AG08396 (cell line): ENCODE results near the gene NEK1.
"Not testable (repeated sequence)": the region's sequence is repeated elsewhere in the genome, so short reads cannot be mapped to it uniquely, and the experiment has no call there.

Source experiments
- DNase-seq: peaks from one replicate; pipeline ENCODE4 v3.0.0; 2012; ENCODE audit warnings: low spot score, mixed read lengths

The NEK1 gene

DNA sequence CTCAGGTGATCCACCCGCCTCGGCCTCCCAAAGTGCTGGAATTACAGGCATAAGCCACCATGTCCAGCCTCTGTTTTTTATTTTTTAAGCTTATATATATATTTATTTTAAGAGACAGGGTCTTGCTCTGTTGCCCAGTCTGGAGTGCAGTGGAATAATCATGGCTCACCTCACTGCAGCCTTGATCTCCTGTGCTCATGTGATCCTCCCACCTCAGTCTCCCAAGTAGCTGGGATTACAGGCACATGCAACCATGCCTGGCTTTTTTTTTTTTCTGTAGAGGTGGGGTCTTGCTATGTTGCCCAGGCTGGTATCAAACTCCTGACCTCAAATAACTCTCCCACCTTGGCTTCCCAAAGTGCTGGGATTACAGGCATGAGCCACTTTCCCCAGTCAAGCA lies 184.7 kb downstream of the NEK1 start:
- DNase-seq: not testable (repeated sequence)

DNA sequence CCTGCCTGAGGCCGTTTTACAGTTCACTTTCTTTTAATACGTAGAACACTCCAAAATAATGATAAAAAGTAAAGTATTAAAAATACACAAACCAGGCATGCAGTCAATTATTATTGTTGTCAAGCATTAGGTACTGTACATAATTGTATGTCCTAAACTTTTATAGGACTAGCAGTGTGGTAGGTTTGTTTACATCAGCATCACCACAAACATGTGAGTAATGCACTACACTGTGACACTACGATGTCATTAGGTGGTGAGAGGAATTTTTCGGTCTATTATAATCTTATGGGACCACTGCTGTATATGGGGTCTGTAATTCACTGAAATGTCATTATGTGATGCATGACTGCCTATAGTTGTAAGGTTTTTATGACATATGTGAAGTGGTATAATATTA lies 192.1 kb downstream of the NEK1 start:
- no peak for DNase-seq

DNA sequence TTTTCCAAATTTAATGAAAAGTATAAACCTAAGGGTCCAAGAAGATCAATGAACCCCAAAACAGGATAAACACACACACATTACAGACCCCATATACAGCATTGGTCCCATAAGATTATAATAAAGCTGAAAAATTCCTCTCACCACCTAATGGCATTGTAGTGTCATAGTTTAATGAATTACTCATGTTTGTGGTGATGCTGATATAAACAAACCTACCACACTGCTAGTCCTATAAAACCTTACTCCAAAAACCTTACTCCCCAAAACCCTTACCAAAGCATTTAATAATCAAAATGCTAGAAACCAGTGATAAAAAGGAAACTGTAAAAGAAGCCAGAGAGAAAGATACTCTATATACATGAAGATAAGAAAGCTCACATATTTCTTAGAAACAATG lies 193.5 kb downstream of the NEK1 start:
- DNase-seq: no peak

DNA sequence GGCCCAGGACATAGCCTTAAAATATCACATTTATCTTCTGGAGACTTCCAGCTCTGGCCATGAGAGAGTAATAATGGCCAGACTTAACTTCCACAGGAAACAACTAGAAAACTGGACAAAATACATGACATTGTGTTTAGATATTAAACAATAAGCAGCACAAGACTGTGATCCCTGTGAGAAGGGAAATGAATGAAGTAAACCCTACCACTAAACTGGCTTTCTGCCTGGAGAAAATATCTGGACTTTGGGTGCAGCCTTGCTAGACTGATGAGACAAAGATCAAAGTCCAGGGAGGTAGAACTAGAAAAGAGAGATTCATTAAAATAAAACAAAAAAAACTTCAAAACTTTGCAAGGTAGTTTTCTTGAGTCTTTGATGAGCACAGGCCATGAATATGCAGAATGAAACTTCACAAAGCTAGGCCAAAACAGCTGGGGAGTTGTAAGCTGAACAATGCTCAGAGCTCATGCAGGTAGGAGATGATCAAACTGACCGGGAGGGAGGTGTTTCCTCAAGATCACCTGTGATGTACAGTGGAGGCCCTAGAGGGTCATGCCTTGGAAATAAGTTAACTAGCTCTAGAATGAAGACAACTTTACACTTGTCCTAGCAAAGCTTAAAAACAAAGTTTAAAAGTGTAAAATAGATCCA lies 194.6 kb downstream of the NEK1 start:
- no peak for DNase-seq

DNA sequence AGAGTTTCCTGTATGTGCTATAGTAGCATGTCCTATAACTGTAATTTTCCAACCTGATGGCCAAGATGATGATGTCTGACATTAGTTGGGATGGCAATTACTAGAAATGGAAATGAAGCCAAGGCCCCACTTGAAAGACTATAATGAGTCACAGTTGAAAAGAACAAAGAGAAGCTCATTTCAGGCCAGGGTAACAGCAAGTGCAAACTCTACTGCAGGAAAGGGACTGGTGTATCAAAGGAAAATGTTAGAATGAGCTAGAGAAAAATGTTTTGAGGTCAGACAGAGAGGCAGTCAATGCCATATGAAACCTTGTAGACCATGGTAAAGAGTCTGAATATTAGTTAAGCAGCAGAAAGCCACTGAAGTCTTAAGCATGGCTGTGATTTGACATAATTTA lies 195.4 kb downstream of the NEK1 start:
- no peak for DNase-seq

DNA sequence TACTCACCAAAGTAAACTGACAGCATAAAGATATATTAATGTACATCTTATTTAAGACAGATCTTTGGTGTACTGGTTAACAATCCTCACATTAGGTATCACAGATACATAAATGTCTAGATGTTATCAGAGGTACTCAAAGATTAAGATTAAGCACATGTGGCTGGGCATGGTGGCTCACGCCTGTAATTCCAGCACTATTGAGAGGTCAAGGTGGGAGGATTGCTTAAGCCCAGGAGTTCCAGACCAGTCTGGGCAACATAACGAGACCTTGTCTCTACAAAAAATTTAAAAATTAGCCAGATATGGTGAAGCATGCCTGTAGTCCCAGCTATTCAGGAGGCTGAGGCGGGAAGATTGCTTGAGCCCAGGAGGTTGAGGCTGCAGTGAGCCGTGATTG lies 195.9 kb downstream of the NEK1 start:
- DNase-seq: no peak

DNA sequence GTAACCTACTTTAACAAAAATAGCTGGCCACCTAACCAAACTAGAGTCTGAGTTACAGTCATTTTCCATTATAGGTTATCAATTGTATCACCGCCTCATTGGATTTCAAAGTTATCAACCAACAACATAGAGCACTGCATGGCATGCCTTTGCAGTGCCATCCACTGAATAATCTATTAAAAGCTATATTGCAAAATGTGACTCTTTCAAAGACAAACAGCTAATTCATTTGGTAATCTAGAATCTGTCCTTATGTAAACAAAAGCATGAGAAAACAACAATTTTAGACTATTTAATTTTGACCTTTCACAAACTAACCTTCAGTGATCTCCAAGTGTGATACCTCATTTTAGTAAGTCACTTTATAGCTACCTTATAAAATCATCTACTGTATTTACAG lies 197.5 kb downstream of the NEK1 start:
- DNase-seq: no peak

DNA sequence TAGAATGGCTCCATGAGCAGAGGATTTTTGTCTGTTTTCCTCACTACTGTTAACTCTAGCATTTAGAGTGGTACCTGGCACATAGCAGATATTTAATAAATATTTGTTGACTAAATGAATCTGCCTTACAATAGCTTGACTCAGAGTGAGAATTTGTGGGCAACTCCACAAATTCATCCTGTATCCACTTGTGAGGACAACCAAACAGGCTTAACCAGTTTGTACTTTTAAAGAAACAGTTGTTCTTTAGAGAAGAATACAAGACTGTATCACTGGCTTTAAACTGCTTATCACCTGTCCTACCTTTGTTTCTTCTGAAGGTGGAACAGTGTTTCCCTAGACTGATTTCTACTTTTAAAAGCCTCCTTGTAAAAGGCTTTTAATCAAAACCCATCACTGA lies 200.3 kb downstream of the NEK1 start:
- no peak for DNase-seq

DNA sequence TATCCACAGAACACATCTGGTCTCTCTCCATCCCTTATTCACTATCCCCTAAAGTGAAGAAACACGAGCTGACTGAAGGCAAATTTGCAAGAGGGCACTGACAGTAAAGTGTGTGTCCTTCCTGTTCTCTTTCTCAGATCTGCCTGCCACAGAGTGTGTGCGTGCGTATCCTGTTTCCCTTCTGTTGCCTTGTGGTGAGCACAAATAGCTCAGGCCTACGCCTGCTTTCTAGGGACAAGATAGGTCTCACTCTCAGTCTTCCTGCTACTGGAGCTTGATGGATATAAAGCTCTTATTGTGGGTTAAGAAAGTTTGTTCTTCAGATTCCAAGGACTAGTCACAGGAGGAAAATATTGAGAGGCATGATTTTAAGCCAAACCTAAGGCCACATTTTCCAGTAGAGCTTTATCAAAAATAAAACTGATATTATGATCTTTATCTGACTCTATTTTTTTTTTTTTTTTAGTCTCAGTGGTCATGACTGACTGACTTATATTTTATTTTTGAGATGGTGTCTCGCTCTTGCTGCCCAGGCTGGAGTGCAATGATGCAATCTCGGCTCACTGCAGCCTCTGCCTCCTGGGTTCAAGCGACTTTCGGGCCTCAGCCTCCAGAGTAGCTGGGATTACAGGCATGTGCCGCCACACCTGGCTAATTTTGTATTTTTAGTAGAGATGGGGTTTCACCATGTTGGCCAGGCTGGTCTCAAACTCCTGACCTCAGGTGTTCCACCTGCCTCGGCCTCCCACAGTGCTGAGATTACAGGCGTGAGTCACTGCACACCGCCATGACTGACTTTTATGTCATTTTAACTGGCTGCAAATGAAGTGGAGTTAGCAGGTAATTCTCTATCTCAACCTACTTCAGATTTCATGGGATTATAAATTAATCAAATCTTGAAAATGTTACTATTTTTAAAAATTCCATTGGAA lies 201.3 kb downstream of the NEK1 start:
- no peak for DNase-seq

DNA sequence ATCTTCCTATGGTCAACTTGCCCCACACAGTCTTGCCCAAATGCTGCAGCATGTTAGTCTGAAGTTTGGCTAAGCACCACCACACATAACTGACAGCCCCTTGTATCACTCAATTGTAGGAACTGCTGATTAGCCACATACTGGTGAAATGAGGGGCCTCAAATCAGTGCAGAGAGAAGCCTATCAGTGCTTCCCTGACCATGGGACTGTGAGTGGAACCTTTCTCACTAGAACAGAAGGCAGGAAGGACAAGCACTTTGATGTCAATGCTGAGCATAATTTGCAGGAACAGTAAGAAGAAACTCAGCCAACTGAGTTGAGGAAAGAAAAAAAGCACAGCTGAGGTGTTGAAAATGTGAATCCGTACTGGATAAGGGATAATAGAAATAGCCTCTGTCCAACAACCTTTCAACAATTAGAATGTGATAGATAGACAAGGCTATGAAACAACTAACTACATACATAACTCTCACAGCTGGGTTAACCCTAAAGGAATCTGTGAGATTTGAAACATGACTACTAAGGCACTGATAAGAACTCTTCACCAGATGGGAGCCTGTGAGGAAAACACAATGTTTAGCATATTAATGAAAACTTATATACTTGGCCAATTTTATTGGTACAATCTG lies 205.1 kb downstream of the NEK1 start:
- no peak for DNase-seq

DNA sequence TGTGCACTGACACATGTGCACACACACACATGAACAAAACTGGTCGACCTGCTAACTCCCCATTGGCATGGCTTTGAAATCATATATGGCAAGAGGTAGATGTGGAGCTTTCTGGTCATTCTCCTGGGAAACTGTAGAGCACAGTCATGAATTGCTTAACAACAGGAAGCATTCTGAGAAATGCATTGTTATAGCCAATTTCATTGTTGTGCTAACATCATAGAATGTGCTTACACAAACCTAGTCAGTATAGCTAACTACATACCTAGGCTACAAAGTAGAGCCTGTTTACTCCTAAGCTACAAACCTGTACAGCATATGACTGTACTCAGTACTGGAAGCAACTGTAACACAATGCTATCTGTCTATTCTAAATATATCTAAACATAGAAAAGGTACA lies 207.4 kb downstream of the NEK1 start:
- no peak for DNase-seq

DNA sequence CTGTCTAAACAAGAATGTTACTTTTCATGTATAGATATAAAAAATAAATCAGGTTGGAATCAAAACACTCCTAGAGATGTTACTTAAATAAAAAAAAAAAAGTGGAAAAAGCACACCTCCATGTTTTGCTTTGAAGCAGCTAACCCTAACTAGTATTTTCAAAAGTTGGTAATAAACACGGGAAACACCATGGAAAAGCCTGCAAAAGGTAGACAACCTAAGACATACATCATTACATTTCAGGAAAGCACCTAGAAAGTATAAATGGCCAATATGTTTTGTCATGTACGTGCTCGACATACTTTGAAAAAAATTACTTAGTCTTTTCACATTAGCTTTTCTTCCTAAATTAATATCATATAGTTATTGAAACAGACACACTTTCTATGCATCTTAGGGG lies 211.6 kb downstream of the NEK1 start:
- DNase-seq: no peak

DNA sequence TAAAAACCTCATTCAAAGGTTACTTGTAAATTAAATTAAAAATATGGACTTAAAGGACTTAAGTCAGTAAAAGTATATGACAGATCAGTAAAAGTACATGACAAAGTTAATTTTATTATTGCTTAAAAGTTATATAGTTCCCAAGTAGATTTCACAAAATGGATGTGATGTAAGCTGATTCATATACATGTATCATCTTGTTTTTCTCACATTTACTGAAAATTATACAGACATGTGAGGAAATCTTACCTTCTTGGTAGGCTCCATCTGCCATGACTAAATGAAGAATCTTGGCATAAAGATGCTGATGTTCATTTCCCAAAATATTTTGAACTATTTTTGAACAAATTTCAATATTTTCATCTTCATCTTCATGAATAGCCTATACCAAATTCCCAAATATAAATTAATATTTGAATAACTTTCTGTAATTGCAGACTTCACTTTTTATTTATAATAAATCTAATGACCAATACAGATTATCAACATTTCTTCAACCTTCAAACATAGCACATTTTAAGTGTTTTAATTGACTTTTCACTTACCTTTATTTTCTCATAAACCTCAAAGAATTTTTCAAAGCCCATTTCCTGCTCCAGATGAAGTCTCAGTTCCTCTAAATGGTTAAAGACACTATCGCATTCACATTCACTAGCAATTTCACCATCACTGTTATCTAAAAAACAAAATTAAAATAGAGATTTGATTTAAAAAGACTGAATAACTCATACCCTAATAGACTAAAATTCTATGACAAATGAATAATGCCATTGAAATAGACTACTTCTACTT lies 212.2 kb downstream of the NEK1 start:
- DNase-seq: no peak

DNA sequence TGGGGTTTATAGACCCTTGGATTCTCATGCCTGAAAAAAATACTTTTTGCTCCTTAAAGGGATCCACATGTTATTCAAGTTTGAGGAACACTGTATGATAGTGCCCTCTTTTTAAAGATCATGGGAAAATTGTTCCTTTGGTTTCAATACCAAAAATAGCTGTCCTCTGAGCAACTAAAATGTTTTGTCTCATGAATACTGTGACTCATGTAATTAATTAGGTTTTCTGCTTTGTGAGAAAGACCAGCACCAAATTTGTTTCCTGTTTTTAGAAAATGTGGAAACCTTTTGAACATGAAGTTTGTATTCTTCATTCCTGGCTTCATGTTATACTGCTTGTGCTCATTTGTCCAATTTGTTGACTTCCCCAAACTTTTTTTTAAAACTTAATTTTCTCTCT lies 214.1 kb downstream of the NEK1 start:
- peak; percentile 42 for DNase-seq

DNA sequence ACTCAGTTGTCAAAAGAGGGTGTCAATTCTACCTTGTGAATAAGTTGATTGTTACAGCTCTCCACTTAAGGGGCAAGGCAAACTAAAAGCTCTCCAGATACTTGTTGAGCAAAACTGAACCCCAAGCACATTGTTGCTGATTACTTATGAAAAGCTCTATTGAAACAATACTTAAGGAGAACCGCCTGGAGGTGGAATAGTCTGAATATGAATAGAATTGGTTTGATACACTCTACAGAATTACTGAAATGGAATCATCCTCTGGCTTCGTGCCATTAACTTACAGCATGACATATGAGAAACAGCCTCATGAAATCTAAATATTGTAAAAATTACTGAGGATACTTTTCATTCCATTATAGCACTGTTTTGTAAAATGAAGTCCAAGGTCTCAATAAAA lies 214.6 kb downstream of the NEK1 start:
- DNase-seq: no peak

DNA sequence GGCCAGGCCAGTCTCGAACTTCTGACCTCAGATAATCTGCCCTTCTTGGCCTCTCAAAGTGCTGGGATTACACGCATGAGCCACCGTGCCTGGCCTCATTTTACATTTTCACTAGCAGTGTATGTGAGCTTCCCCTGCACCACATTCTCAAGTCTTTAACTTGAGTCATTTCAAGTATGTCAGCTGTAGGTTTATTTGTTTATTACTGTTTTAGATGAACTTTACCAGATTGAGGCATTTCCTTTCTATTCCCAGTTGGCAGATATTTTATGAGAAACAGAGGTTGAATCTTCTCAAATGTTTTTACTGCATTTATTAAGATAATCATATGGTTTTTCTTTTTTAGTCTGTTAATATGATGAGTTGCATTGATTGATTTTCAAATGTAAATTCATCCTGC lies 227.0 kb downstream of the NEK1 start:
- no peak for DNase-seq

DNA sequence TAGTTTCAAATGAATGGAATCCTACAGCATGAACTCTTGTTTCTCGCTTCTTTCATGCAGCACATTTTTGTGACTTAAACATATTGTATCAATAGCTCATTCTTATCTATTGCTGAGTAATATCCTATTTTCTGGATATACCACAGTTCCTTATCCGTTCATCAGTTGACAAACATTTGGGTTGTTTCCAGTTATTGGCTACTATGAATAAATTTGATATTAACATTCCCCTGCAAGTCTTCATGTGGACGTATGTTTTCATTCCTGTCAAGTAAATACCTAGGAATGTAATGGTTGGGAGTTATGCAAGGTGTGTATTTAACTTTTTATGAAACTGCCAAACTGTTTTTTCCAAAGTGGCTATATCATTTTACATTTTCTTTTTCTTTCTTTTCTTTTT lies 227.6 kb downstream of the NEK1 start:
- DNase-seq: no peak

DNA sequence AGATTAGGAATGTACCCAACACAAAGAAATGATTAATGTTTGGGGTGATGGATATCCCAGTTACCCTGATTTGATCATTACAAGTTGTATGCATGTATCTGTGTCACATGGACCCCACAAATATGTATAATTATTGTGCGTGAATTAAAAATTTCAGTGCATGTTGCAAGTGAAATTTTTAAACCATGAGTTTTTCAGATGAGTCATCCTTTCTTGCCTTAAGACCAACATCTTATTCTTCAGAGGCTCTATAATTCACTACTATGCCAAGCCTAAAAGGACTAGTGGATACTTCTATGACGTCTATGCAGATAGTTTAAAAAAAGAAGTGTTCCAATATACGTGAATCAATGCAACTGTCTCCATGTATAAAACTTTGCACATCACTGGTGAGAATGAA lies 228.7 kb downstream of the NEK1 start:
- DNase-seq: peak; percentile 57

DNA sequence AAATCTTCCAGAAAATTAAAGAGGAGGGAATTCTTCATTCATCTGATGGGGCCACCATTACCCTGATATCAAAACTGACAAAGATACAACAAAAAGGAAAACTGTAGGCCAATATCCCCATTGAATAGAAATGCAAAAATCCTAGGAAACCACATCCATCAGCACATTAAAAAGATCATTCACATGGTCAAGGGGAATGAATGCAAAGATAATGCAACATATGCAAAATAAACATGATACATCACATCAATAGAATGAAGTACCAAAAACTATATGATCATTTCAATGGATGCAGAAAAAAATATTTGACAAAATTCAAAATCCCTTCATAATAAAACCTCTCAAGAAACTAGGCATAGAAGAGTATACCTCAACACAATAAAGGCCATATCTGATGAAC lies 232.7 kb downstream of the NEK1 start:
- no peak for DNase-seq

DNA sequence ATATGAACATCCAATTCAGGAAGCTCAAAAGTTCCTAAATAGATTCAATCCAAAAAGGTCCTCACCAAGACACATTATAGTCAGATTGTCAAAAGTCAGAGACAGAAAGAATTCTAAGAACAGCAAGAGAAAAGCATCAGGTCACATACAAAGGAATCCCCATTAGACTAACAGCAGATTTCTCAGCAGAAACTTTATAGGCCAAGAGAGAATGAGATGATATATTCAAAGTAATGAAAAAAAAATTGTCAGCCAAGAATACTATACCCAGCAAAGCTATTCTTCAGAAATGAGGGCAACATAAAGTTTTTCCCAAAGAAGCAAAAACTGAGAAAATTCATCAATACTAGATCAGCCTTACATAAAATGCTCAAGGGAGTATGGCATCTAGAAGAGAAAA lies 235.0 kb downstream of the NEK1 start:
- DNase-seq: no peak

DNA sequence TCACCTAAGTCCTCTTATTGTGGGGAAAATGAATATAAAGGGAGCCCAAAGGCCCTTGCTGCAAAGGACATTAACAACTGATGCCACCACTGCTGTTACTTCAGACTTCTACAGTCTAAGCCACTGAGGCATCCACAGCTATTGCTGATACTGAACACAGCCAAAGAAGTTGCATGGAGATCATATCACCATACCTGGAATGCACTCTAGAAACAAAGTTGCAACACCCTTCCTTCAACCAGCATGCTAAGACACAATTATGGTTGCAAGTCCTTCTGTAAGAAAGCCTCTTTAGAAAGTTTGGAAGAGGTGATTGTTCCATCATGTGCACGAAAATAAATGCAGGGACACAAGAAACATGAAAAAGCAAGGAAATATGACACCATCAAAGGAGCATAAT lies 236.0 kb downstream of the NEK1 start:
- DNase-seq: no peak

DNA sequence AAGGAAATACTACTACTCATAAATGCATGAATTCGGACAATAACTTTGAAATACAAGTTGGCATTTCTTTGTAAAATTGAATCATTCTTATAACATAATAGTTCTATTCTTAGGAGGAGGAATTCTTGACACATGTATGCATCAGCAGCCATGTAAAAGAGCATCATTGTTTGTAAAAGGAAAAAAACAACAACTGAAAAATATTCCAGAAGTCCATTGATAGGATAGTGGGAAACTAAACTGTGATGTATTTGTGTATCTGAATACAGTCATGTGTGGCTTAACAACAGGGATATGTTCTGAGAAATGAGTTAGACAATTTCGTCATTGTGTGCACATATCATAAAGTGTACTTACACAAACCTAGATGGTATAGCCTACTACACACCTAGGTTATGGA lies 239.6 kb downstream of the NEK1 start:
- no peak for DNase-seq
